Lung (tissue), 12 donors: ENCODE data around the gene EPAS1. TPM values are rescaled to one million over a fixed set of nuclear protein-coding genes. Genes with fewer than 3 reads are reported as not detected.
A peak's percentile ranks its signal among the peaks of the same experiment; 100 is the strongest.

Experiments used
- ATAC-seq: fragments of 200-7000 bp; cut with Tn5 transposase; one replicate; pipeline ENCODE4 v1.9.1; 2020; ENCODE audit warnings: moderate number of reproducible peaks; ENCODE audit not compliant: insufficient read depth, low FRiP score
- DNase-seq, 3 donors: peaks; one replicate each; pipeline ENCODE4 v3.0.0-alpha.2; 2013 to 2017
- H3K27ac ChIP-seq, 2 donors: one replicate each; pipeline ENCODE4 v1.5.1; 2013; ENCODE audit warnings: mild to moderate bottlenecking in 2 of 2, moderate library complexity in 2 of 2, control low read depth in 1 of 2, inconsistent platforms in 1 of 2, low read depth in 1 of 2, low read length in 1 of 2
- H3K27me3 ChIP-seq, 3 donors: one replicate each; pipeline ENCODE4 v1.5.1; 2013; ENCODE audit warnings: low read length in 2 of 3; ENCODE audit not compliant: control insufficient read depth in 3 of 3, insufficient read depth in 3 of 3
- H3K36me3 ChIP-seq, 4 donors: one replicate each; pipeline ENCODE4 v1.5.1; 2013; ENCODE audit warnings: low read length in 4 of 4, mild to moderate bottlenecking in 1 of 4, moderate library complexity in 1 of 4; ENCODE audit not compliant: control insufficient read depth in 4 of 4, insufficient read depth in 4 of 4
- H3K4me1 ChIP-seq, 5 donors: one replicate each; pipeline ENCODE4 v1.5.1; 2013; ENCODE audit warnings: low read length in 5 of 5, mild to moderate bottlenecking in 2 of 5, moderate library complexity in 1 of 5; ENCODE audit not compliant: control insufficient read depth in 5 of 5, insufficient read depth in 5 of 5
- H3K4me3 ChIP-seq: one replicate; pipeline ENCODE4 v1.5.1; 2013; ENCODE audit warnings: mild to moderate bottlenecking, control low read depth, moderate library complexity
- H3K9ac ChIP-seq, 2 donors: one replicate each; pipeline ENCODE4 v1.5.1; 2013; ENCODE audit warnings: low read length in 2 of 2, control low read depth in 1 of 2; ENCODE audit not compliant: insufficient read depth in 1 of 2
- H3K9me3 ChIP-seq, 4 donors: one replicate each; pipeline ENCODE4 v1.5.1; 2013; ENCODE audit warnings: low read length in 3 of 4, mild to moderate bottlenecking in 1 of 4, moderate library complexity in 1 of 4; ENCODE audit not compliant: control insufficient read depth in 4 of 4, insufficient read depth in 3 of 4
- WGBS, 2 donors: extraction: QIAGEN DNeasy Blood & Tissue Kit; methylation state at CpG; one replicate each; pipeline ENCODE4 v1.1.7; 2013; 5-methylcytosine and 5-hydroxymethylcytosine counted together
- polyA plus RNA-seq, 2 donors: library from polyadenylated mRNA; stranded (reverse); fragments of 200-250 nt; gene quantifications; one replicate each; pipeline ENCODE4 v1.2.1, GENCODE V29; 2013
- total RNA-seq, 2 donors: library from RNA; depleted of rRNA in 1 of 2; stranded (reverse); fragments of >200 nt in 1 of 2; gene quantifications; one replicate each; pipeline ENCODE4 v1.2.1, GENCODE V29; 2014 to 2021
- TF ChIP-seq, protein P1 (sequence below): IDR thresholded peaks from 2 replicates; pipeline ENCODE4 v1.5.1; 2012; ENCODE audit warnings: mild to moderate bottlenecking; ENCODE audit errors: control extremely low read depth, extremely low read depth
- donor health status: control.
- donor health status: control.
- donor health status: Bipolar disorder and iron deficiency.
- donor health status: healthy.
- donor health status: DM: yes; HTN: yes; CAD: no.

The EPAS1 gene
- total and polyA plus RNA-seq, 4 donors = 233 to 1,051 (median 381) TPM

DNA sequence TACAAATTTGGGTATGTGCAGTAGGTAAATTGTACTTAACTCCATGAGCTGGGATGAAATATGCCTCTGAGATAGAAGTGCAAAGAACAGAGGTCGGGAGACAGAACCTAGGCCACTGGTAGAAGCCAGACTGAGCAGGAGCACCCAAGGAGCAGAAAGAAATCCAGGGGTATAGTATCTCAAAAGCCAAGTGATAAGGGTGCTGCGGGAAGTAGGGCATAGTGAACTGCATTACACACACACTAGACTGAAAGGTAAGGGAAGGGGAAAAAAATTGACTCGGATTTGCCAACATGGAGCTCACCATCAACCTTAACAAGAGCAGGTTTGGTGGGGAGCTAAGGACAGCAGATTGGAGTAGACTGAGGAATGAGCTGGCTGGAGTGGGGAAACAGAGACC lies 92.8 kb downstream of the EPAS1 start:
- WGBS, 2 donors = 79 to 88% methylated on average over 3 of the region's 3 CpGs
- DNase-seq (no peak), ATAC-seq (no peak)
- Histone ChIP-seq H3K27me3 (no peaks in the 10 kb centered on the region), H3K36me3 (peaks cover 0 to 18% (median 8%) of the 10 kb centered on the region in 4 donors), H3K4me3 (no peak overlapping the region), H3K9me3 (no peaks in the 10 kb centered on the region), H3K4me1 (peaks cover 0 to 10% (median 0%) of the 10 kb centered on the region in 5 donors), H3K9ac (no peak overlapping the region), H3K27ac (no peak overlapping the region)
- TF ChIP-seq, protein P1, sequence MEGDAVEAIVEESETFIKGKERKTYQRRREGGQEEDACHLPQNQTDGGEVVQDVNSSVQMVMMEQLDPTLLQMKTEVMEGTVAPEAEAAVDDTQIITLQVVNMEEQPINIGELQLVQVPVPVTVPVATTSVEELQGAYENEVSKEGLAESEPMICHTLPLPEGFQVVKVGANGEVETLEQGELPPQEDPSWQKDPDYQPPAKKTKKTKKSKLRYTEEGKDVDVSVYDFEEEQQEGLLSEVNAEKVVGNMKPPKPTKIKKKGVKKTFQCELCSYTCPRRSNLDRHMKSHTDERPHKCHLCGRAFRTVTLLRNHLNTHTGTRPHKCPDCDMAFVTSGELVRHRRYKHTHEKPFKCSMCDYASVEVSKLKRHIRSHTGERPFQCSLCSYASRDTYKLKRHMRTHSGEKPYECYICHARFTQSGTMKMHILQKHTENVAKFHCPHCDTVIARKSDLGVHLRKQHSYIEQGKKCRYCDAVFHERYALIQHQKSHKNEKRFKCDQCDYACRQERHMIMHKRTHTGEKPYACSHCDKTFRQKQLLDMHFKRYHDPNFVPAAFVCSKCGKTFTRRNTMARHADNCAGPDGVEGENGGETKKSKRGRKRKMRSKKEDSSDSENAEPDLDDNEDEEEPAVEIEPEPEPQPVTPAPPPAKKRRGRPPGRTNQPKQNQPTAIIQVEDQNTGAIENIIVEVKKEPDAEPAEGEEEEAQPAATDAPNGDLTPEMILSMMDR = no peak

DNA sequence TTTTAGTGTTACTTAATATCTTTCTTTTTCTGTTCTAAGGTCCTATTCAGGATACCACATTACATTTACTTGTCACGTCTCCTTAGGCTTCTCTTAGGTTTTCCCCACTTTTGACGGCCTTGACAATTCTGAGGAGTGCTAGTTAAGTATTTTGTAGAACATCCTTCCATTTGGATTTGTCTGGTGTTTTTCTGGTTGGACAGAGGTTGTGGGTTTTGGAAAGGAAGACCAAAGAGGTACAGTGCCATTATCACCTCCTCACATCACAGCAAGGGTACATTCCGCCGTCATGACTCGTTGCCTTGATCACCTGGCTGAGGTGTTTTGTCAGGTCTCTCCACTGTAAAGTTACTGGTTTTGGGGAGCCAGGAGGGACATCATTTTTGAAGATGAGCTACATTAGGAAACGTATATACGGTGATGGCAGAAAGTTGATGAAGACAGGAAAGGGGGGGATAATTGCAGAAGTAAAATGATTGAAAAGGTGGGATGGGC lies 93.7 kb downstream of the EPAS1 start:
- TF ChIP-seq, protein P1 = no peak
- WGBS, 2 donors = 89 to 90% methylated on average over 7 of the region's 7 CpGs
- Histone ChIP-seq H3K9ac (no peak overlapping the region), H3K4me3 (no peak overlapping the region), H3K27me3 (no peaks in the 10 kb centered on the region), H3K27ac (peak overlapping the region in 1 of 2 donors; percentile 3), H3K4me1 (peaks cover 0 to 8% (median 0%) of the 10 kb centered on the region in 5 donors), H3K9me3 (no peaks in the 10 kb centered on the region), H3K36me3 (peaks cover 0 to 12% (median 6%) of the 10 kb centered on the region in 4 donors)
- ATAC-seq (no peak), DNase-seq (no peak)

DNA sequence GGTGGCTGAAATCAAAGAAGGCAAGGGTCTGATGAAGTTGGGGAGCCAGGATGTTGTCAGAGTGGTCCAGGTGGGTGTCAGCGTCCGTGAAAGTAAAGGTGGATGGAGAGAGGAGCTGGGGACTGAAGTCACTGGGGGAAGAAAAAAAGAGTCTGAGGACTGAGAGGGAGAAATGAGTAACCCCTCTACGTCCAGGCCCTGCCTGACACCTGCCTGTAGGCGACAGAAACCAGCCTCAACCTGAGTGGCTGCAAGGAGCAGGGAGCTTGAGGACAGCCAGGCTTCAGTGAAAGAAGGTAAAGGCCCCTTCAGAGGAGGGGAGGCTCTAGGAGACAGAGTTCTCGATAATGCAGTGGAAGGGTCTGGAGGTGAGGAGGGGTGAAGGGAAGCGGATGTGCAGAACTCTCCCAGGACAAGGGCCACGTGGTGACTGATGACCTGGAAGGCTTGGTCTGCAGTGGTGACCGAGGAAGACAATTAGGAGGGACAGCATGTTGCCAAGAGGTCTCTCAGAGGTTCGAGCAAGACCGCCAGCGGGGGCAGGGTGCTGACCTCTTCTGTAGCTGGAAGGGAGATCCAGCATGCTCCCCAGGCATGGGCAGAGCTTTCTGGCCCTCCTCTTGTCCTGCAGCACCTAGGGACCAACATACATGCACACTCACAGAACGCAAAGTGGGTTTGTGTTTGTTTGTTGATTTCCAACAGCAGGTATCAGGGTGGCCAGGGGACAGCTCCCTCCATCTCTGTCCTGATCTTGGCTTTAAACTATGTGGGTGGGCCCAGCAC lies 95.5 kb downstream of the EPAS1 start:
- TF ChIP-seq, protein P1 = no peak

More for the DNA sequence above, 95.5 kb downstream of the EPAS1 start:
- H3K4me1 ChIP-seq = peaks cover 0 to 5% (median 0%) of the 10 kb centered on the region in 5 donors
- H3K27ac ChIP-seq = no peak overlapping the region
- no peaks in the 10 kb centered on the region for H3K27me3 ChIP-seq
- H3K9me3 ChIP-seq = no peaks in the 10 kb centered on the region
- DNase-seq (peak in 1 of 3 donors; percentile 14), ATAC-seq (no peak)
- no peak overlapping the region for H3K9ac ChIP-seq
- WGBS, 2 donors = 80 to 82% methylated on average over 12 of the region's 12 CpGs
- H3K36me3 ChIP-seq = peaks cover 0 to 6% (median 2%) of the 10 kb centered on the region in 4 donors
- no peak overlapping the region for H3K4me3 ChIP-seq
